ENCODE results near the gene BTBD2. TPM values are rescaled to one million over a fixed set of nuclear protein-coding genes. Genes with fewer than 3 reads are reported as not detected.

BTBD2 gene
- total RNA-seq, 1 experiment from 2014 or later, result 110 TPM

- H3K4me2 ChIP-seq (ENCODE audit: insufficient read depth, insufficient read length, low read length), result no peak overlapping the region
- H3K27ac Mint-ChIP-seq, result no peak overlapping the region
- H3K9ac ChIP-seq (ENCODE audit: extremely low read depth, insufficient read length, low read length), result no peak overlapping the region
- H3K79me2 ChIP-seq (ENCODE audit: insufficient read depth, low read length), result no peaks in the 10 kb centered on the region
- peaks cover 5 to 10% of the 10 kb centered on the region in 2 experiments; a peak in 3 of 5 replicates for H3K9me3 Mint-ChIP-seq
- H2AK5ac ChIP-seq (ENCODE audit: insufficient read length, low read length), result no peak overlapping the region
- no peak overlapping the region for H3K4me3 Mint-ChIP-seq
- no peak overlapping the region for H2BK120ac ChIP-seq (ENCODE audit: low read depth, low read length, poor library complexity, severe bottlenecking)
- H2AFZ ChIP-seq (ENCODE audit: low read length), result no peak overlapping the region
- H3K27me3 ChIP-seq (ENCODE audit: insufficient read depth, low read length), result no peaks in the 10 kb centered on the region
- no CpG with 5 or more reads among the region's 26 CpGs for WGBS (ENCODE audit: extremely low coverage, insufficient read length, low lambda C conversion rate)
- H3K23ac ChIP-seq (ENCODE audit: insufficient read length, low read depth, low read length), result no peak overlapping the region
- no peak overlapping the region for H2BK5ac ChIP-seq (ENCODE audit: insufficient read length, low read length)
- H3K4me1 Mint-ChIP-seq, result peaks cover 4% of the 10 kb centered on the region in 2 experiments
- no peak overlapping the region for H3K27ac ChIP-seq (ENCODE audit: insufficient read length, low read depth, low read length)
- H3K23me2 ChIP-seq (ENCODE audit: insufficient read length, low read depth, low read length, poor library complexity, severe bottlenecking), result no peaks in the 10 kb centered on the region
- no peak overlapping the region for H3T11ph ChIP-seq (ENCODE audit: low read length)
- H3K79me1 ChIP-seq (ENCODE audit: insufficient read depth, low read depth, low read length, poor library complexity, severe bottlenecking), result no peaks in the 10 kb centered on the region
- H3K56ac ChIP-seq (ENCODE audit: insufficient read length, low read depth, low read length), result no peak overlapping the region
- H3K27me3 Mint-ChIP-seq (ENCODE audit: low read depth), result no peaks in the 10 kb centered on the region; the same call in 1 of the 2 replicates
- peaks cover 34 to 63% (median 58%) of the 10 kb centered on the region in 3 experiments for H3K36me3 Mint-ChIP-seq (ENCODE audit: insufficient read depth in 1 of 3, low read depth in 3 of 3)
- no peak overlapping the region for H4K8ac ChIP-seq (replicated peaks; ENCODE audit: insufficient read length, low read depth, low read length)
- no peak overlapping the region for H2BK15ac ChIP-seq (ENCODE audit: low read depth, low read length)
- H4K20me1 ChIP-seq (ENCODE audit: control insufficient read depth, insufficient read depth, insufficient read length), result no peaks in the 10 kb centered on the region
- H3K18ac ChIP-seq (ENCODE audit: insufficient read length, low read depth, low read length), result no peak overlapping the region
- no peak overlapping the region for H4K91ac ChIP-seq (ENCODE audit: insufficient read length, low read depth, low read length)
- H2BK20ac ChIP-seq (ENCODE audit: low read depth, low read length, poor library complexity, severe bottlenecking), result no peak overlapping the region
- H3K4me1 ChIP-seq (ENCODE audit: insufficient read depth, low read length), result no peaks in the 10 kb centered on the region
- H3K9me3 ChIP-seq (ENCODE audit: control insufficient read depth, low read depth, low read length), result no peaks in the 10 kb centered on the region
- no peak overlapping the region for H3K14ac ChIP-seq (ENCODE audit: insufficient read depth, low read length)
- no peak overlapping the region for H2BK12ac ChIP-seq (ENCODE audit: insufficient read length, low read depth, low read length)
- H4K5ac ChIP-seq (ENCODE audit: insufficient read length, low read depth, low read length), result no peak overlapping the region
- H3K4ac ChIP-seq (ENCODE audit: low read depth, low read length), result no peak overlapping the region
- no peak for TF ChIP-seq CTCF (conservative IDR thresholded peaks at IDR 0.05)
- no peak for DNase-seq
These were observed 15.5 kb downstream of the BTBD2 start for GRCh38 chr19:1999856-2000515.
